Loucy (cell line): ENCODE data around the gene CENPI.

ENCODE experiments used
- H2AFZ ChIP-seq: fragments of 200-600 bp; sonication (generic); 2 replicates; pipeline ENCODE4 v1.6.0; 2016; ENCODE audit warnings: antibody characterized with exemption, mild to moderate bottlenecking, low read length, moderate library complexity
- H3F3A ChIP-seq: fragments of 200-600 bp; 2 replicates; pipeline ENCODE4 v1.6.0; 2016; ENCODE audit warnings: antibody characterized with exemption, low read depth, mild to moderate bottlenecking
- H3K27me3 ChIP-seq: fragments of 200-600 bp; sonication (generic); 2 replicates; pipeline ENCODE4 v1.6.1; 2014; ENCODE audit warnings: low read length, mild to moderate bottlenecking; ENCODE audit not compliant: insufficient read depth, poor library complexity, severe bottlenecking
- H3K36me3 ChIP-seq: fragments of 200-600 bp; sonication (generic); 2 replicates; pipeline ENCODE4 v1.6.1; 2016; ENCODE audit warnings: low read length; ENCODE audit not compliant: insufficient read depth
- H3K4me1 ChIP-seq: fragments of 200-600 bp; sonication (generic); 2 replicates; pipeline ENCODE4 v1.5.1; 2014; ENCODE audit warnings: low read length, mild to moderate bottlenecking; ENCODE audit not compliant: insufficient read depth, poor library complexity, severe bottlenecking
- H3K4me2 ChIP-seq: fragments of 200-600 bp; sonication (generic); 2 replicates; pipeline ENCODE4 v1.6.0; 2014; ENCODE audit warnings: antibody characterized with exemption, low read length, low read depth, mild to moderate bottlenecking; ENCODE audit not compliant: poor library complexity, severe bottlenecking
- H3K4me3 ChIP-seq: fragments of 200-600 bp; sonication (generic); 2 replicates; pipeline ENCODE4 v1.5.1; 2014; ENCODE audit warnings: low read length, mild to moderate bottlenecking, mixed read lengths; ENCODE audit not compliant: poor library complexity, severe bottlenecking
- H3K79me2 ChIP-seq: fragments of 200-600 bp; sonication (generic); 2 replicates; pipeline ENCODE4 v1.6.1; 2014; ENCODE audit warnings: low read length; ENCODE audit not compliant: insufficient read depth
- H3K9ac ChIP-seq: fragments of 200-600 bp; sonication (generic); 2 replicates; pipeline ENCODE4 v1.6.0; 2014; ENCODE audit warnings: mild to moderate bottlenecking, low read depth, low read length, moderate library complexity; ENCODE audit not compliant: poor library complexity, severe bottlenecking
- H3K9me2 ChIP-seq: fragments of 200-600 bp; sonication (generic); replicated peaks from 2 replicates; pipeline ENCODE4 v1.6.1; 2016; ENCODE audit warnings: low read depth, low read length, mixed read lengths
- H3K9me3 ChIP-seq: fragments of 200-600 bp; sonication (generic); 2 replicates; pipeline ENCODE4 v1.6.1; 2014; ENCODE audit warnings: mild to moderate bottlenecking, antibody characterized with exemption, low read length, low read depth; ENCODE audit not compliant: insufficient read depth
- H4K20me1 ChIP-seq: fragments of 200-600 bp; sonication (generic); 2 replicates; pipeline ENCODE4 v1.6.0; 2014; ENCODE audit warnings: antibody characterized with exemption, low read length, mild to moderate bottlenecking; ENCODE audit not compliant: insufficient read depth, poor library complexity, severe bottlenecking
- EZH2phosphoT487 ChIP-seq: fragments of 200-600 bp; IDR thresholded peaks from 2 replicates; pipeline ENCODE4 v1.6.1; 2018; ENCODE audit warnings: antibody characterized with exemption, mild to moderate bottlenecking, moderate library complexity, borderline replicate concordance
- TF ChIP-seq, protein P1 (sequence below): fragments of 200-600 bp; sonication (generic); conservative IDR thresholded peaks from 2 replicates; pipeline ENCODE4 v1.5.1; 2014; ENCODE audit warnings: mild to moderate bottlenecking, antibody characterized with exemption, low read length

The CENPI gene

DNA sequence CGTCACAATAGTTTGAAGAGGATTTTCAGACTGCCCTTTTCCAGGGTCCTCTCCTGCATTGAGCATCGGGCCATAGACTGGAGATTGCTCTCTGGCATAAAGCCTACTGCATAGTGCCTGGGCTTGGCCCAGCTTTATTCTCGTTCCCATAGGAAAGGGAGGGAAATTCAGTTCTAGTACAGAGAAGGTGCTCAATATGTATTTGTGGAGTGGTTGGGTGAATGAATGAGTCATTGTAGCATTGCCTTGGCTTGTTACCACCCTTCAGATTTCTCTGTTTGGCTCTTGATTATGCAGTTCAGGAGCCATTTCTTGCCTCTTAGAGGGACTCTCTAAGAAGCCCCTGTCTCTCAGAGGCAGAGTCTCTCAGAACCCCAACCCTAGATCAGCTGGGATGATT is 16.8 kb upstream of the CENPI start:
- Histone ChIP-seq H3K4me1 (no peaks in the 10 kb centered on the region), H3K4me3 (no peak overlapping the region), H3K36me3 (no peaks in the 10 kb centered on the region), H2AFZ (no peak overlapping the region), H3F3A (no peaks in the 10 kb centered on the region), H3K9me3 (no peaks in the 10 kb centered on the region), H3K9me2 (no peaks in the 10 kb centered on the region), H3K27me3 (no peaks in the 10 kb centered on the region), H3K9ac (no peak overlapping the region), H3K79me2 (no peaks in the 10 kb centered on the region), H3K4me2 (no peak overlapping the region), H4K20me1 (no peaks in the 10 kb centered on the region)
- no peak for TF ChIP-seq EZH2phosphoT487
- TF ChIP-seq, protein P1, sequence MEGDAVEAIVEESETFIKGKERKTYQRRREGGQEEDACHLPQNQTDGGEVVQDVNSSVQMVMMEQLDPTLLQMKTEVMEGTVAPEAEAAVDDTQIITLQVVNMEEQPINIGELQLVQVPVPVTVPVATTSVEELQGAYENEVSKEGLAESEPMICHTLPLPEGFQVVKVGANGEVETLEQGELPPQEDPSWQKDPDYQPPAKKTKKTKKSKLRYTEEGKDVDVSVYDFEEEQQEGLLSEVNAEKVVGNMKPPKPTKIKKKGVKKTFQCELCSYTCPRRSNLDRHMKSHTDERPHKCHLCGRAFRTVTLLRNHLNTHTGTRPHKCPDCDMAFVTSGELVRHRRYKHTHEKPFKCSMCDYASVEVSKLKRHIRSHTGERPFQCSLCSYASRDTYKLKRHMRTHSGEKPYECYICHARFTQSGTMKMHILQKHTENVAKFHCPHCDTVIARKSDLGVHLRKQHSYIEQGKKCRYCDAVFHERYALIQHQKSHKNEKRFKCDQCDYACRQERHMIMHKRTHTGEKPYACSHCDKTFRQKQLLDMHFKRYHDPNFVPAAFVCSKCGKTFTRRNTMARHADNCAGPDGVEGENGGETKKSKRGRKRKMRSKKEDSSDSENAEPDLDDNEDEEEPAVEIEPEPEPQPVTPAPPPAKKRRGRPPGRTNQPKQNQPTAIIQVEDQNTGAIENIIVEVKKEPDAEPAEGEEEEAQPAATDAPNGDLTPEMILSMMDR: no peak

DNA sequence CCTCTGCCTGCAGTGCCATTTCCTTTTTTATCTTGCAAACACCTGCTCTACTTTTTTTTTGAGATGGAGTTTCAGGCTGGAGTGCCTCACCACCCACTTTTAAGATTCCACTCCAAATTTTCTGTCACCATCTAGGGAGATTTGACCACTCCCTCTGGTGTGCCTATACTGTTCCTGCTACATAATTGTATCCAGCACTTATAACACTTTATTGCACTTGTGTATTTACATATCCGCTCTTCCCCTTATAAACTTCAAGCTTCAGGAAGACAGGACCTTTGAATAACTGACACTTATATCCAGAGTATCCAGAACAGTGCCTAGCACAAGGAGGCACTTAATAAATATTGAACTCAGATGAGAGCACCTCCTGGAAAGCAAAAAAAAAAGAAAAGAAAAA is 6.2 kb upstream of the CENPI start:
- H3K9ac ChIP-seq: no peak overlapping the region
- no peak overlapping the region for H3K4me2 ChIP-seq
- H3K79me2 ChIP-seq: no peaks in the 10 kb centered on the region
- H2AFZ ChIP-seq: peak overlapping the region; percentile 60; the same call in 1 of the 2 replicates
- H3K4me3 ChIP-seq: no peak overlapping the region
- no peaks in the 10 kb centered on the region for H3K9me3 ChIP-seq
- H4K20me1 ChIP-seq: no peaks in the 10 kb centered on the region
- H3K4me1 ChIP-seq: peaks cover 4% of the 10 kb centered on the region
- H3F3A ChIP-seq: no peaks in the 10 kb centered on the region
- TF ChIP-seq EZH2phosphoT487: no peak
- TF ChIP-seq, protein P1: no peak
- H3K27me3 ChIP-seq: no peaks in the 10 kb centered on the region
- H3K36me3 ChIP-seq: no peaks in the 10 kb centered on the region
- no peaks in the 10 kb centered on the region for H3K9me2 ChIP-seq

DNA sequence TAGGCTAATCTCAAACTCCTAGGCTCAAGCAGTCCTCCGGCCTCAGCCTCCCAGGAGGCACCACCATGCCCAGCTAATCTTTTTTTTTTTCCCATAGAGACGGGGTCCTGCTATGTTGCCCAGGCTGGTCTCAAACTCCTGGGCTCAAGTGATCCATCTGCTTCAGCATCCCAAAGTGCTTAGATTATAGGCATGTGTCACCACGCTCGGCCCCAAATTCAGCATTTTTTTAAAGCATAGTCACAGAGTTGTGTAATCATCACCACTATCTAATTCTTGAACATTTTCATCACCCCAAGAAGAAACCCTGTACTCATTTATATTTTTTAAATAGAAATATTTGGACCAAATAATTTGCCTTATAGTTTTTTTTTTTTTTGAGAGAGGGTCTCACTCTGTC is 10.3 kb downstream of the CENPI start:
- Histone ChIP-seq H3K4me1 (no peaks in the 10 kb centered on the region), H3K4me3 (no peak overlapping the region), H3K79me2 (no peaks in the 10 kb centered on the region), H3K9me2 (no peaks in the 10 kb centered on the region), H3K9ac (no peak overlapping the region), H2AFZ (no peak overlapping the region), H3K9me3 (no peaks in the 10 kb centered on the region), H4K20me1 (no peaks in the 10 kb centered on the region), H3K36me3 (no peaks in the 10 kb centered on the region), H3F3A (no peaks in the 10 kb centered on the region), H3K27me3 (no peaks in the 10 kb centered on the region), H3K4me2 (no peak overlapping the region)
- no peak for TF ChIP-seq EZH2phosphoT487
- TF ChIP-seq, protein P1: no peak
